C4-2B (cell line): Measurements from ENCODE around the gene CAMK1.

ENCODE experiments used
- ZFX ChIP-seq: fragments of 450-650 bp; IDR thresholded peaks from 2 replicates; pipeline ENCODE4 v1.6.1; 2017
- TF ChIP-seq, protein P1 (sequence below): fragments of 450-650 bp; conservative IDR thresholded peaks from 2 replicates; pipeline ENCODE4 v1.5.1; 2017; ENCODE audit warnings: mild to moderate bottlenecking

GRCh38 chr3:9809239-9809614, 39.5 kb upstream of the CAMK1 start:
- TF ChIP-seq, protein P1, sequence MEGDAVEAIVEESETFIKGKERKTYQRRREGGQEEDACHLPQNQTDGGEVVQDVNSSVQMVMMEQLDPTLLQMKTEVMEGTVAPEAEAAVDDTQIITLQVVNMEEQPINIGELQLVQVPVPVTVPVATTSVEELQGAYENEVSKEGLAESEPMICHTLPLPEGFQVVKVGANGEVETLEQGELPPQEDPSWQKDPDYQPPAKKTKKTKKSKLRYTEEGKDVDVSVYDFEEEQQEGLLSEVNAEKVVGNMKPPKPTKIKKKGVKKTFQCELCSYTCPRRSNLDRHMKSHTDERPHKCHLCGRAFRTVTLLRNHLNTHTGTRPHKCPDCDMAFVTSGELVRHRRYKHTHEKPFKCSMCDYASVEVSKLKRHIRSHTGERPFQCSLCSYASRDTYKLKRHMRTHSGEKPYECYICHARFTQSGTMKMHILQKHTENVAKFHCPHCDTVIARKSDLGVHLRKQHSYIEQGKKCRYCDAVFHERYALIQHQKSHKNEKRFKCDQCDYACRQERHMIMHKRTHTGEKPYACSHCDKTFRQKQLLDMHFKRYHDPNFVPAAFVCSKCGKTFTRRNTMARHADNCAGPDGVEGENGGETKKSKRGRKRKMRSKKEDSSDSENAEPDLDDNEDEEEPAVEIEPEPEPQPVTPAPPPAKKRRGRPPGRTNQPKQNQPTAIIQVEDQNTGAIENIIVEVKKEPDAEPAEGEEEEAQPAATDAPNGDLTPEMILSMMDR = no peak
- TF ChIP-seq ZFX = no peak
